ENCODE results near the gene DIAPH1.

DNA sequence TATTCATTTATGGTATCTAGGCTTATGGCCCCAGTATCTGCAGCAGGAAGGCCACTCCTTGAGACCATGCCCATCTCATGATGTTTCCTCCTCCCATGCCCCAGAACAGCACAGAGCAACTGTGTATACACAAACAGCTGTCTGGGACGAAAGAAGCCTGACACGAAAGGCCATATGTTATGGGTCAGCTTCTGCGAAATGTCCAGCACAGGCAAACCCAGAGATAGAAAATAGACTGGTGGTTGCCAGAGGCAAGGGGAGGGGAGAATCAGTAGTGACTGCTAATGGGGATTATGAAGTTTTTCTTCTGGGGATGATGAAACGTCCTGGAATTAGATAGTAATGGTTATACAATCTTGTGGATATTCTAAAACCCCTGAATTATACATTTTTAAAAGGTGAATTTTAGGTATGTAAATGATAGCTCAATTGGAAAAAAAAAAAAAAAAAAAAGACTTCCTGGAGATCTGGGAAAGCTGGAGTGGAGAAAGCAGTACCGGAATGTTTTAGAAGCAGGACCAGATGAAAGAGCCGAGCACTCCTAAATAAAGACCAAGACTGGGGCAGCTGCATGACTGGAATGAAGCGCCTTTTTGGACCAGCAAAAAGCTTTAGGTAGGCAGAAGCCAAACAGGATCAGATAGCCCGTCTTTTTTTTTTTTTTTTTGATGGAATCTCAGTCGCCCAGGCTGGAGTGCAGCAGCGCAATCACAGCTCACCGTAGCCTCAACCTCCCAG is 100.8 kb downstream of the DIAPH1 start:
- TF ChIP-seq CTCF (IDR thresholded peaks at IDR 0.05; ENCODE audit: low read depth, low read length, poor library complexity, severe bottlenecking) (no peak), EZH2phosphoT487 (IDR thresholded peaks at IDR 0.05; ENCODE audit: borderline replicate concordance, low read length) (no peak)

All from DOHH2 (cell line).